AG09309 (cell line): ENCODE data around the gene M1AP.

ENCODE experiments used
- DNase-seq: peaks from one replicate; pipeline ENCODE4 v3.0.0-alpha.2; 2010; ENCODE audit warnings: low read depth
- H3K4me3 ChIP-seq: 2 replicates; pipeline ENCODE4 v1.5.1; 2011; ENCODE audit warnings: mild to moderate bottlenecking, low read depth, low read length, moderate library complexity; ENCODE audit not compliant: control insufficient read depth
- TF ChIP-seq, protein P1 (sequence below): IDR thresholded peaks from 2 replicates; pipeline ENCODE4 v1.5.1; 2011; ENCODE audit warnings: mild to moderate bottlenecking, low read depth, low read length, inconsistent platforms; ENCODE audit not compliant: insufficient read depth, control insufficient read depth; ENCODE audit errors: missing control alignments

M1AP gene

DNA sequence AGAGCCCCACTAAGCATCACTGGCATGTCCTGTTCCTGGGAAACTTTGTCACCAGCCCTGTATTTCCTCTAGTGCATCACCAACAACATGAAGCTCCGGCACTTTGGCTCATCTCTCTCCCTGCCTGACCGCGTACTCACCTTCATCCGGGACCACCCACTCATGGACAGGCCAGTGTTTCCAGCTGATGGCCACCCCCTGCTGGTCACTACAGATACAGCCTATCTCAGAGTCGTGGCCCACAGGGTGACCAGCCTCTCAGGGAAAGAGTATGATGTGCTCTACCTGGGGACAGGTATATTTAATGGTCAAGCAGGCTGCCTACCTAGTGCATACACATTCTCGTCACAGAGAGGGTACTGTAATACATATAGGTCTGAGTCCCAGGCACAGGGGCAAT, 27.0 kb upstream of the M1AP start:
- DNase-seq: no peak
- no peak overlapping the region for H3K4me3 ChIP-seq
- TF ChIP-seq, protein P1, sequence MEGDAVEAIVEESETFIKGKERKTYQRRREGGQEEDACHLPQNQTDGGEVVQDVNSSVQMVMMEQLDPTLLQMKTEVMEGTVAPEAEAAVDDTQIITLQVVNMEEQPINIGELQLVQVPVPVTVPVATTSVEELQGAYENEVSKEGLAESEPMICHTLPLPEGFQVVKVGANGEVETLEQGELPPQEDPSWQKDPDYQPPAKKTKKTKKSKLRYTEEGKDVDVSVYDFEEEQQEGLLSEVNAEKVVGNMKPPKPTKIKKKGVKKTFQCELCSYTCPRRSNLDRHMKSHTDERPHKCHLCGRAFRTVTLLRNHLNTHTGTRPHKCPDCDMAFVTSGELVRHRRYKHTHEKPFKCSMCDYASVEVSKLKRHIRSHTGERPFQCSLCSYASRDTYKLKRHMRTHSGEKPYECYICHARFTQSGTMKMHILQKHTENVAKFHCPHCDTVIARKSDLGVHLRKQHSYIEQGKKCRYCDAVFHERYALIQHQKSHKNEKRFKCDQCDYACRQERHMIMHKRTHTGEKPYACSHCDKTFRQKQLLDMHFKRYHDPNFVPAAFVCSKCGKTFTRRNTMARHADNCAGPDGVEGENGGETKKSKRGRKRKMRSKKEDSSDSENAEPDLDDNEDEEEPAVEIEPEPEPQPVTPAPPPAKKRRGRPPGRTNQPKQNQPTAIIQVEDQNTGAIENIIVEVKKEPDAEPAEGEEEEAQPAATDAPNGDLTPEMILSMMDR: peak; percentile 17

DNA sequence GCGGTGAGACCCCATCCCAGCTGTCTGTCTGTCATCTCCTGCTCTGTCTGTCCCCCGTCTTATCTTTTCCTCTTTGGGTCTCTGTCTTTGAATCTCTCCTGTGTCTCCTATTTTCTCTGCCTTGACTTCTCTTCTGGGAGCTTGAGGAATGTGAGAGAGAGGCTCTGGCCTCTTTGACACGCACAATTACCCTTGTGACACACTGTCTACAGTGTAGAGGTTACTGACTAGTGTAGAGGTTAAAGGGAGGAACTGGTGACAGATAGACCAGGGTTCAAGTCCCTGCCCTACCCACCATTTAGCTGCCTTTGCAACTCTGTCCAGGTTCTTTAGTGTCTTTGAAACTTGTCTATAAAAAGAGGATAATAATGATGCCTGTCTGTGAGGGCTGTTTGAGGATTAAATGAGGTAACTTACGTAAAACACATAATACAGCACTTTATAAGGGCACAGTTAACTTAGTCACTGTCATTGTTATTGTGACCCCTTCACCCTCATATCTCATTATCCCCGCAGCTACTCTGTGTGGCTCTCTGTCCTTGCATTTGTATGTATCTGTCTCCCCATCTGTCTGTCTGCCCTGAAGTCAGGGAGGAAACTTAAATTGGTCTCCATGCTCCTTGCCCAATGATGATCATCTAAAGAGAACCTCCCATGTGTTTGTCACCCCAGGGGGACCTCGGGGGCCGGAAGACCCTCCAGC, 25.8 kb upstream of the M1AP start:
- DNase-seq: no peak
- TF ChIP-seq, protein P1: no peak
- H3K4me3 ChIP-seq: no peak overlapping the region

DNA sequence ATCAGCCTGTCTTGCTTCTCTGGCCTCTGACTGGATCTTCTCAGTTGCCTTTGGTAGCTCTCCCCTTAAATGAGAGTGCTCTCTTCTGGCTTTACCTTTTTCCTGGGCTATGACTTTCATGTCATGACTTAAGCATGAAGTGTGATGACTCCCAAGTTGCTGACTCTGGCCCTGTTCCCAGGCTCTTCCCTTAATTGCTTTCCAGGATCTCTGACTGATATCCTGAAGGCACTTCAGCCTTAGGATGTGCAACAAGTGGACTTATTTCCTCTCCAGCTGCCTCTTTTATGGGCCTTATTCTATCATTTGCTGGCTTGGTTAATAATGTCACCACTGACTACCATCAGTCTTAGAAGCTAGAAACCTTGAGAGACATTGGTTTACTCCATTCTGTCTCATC, 23.3 kb upstream of the M1AP start:
- TF ChIP-seq, protein P1: no peak
- H3K4me3 ChIP-seq: no peak overlapping the region
- DNase-seq: peak; percentile 33

DNA sequence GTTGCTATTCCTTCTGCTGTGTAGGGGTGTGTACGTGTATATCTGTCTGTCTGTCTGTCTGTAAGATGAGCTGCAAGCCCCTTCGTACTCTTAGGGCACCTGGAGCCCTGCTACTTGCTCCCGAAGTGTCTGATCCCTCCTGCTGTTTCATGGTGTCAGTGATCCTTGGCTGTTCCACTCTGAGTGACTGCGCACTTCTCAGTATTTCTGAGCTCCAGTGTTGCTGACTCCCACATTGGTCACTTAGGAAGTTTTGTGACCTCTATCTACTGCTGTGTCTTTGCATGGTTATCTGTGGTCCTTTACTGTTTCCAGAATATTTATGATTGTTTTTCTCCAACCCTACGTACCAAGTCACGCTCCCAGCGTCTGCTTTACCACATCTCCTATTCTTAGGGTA, 22.1 kb upstream of the M1AP start:
- TF ChIP-seq, protein P1: no peak
- no peak overlapping the region for H3K4me3 ChIP-seq
- no peak for DNase-seq

DNA sequence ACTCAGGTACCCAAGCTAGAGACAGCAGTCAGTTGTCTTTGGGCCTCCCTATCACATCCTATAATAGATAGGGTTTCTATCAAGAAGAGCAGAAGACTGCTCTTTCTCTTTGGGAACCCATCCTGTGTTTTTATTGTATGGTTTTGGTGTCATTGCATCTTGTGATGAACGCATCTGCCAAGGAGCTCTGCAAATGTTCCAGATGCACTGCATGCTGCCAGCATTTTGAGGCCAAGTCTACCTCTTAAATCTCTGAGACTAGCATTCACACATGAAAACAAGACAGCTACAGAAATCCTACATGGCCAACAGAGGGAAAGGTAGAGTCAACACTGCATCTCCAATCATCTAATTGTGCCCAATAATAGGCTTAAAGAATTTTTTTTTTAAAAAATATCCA, 20.0 kb upstream of the M1AP start:
- no peak for DNase-seq
- TF ChIP-seq, protein P1: no peak
- H3K4me3 ChIP-seq: no peak overlapping the region

DNA sequence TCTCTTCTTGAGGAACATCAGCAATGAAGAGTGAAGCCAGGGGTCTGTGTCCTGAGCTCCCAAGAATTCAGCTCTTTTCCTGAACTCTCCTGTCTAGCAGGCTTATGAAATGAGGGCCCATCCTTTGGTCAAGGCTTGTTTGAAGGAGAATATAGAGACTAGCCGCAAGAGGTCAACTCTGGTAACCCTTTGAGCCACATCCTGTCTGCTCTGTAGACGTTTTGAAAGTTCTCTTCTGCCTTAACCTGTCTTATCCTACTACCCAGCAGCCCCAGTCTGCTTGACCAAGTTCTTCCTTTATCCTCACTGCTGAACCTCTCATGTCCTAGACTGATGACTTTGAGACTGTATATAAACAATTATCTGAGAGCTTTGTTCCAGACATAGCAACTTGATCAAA, 11.3 kb upstream of the M1AP start:
- TF ChIP-seq, protein P1: no peak
- no peak for DNase-seq
- H3K4me3 ChIP-seq: no peak overlapping the region
